Esophagus muscularis mucosa (tissue), 4 donors: ENCODE data around the gene E2F2.

ENCODE experiments used
- CTCF ChIP-seq, 3 experiments: fragments of 200-600 bp in 2 of 3; fragments of 450-650 bp in 1 of 3; sonication (generic) in 2 of 3; IDR thresholded peaks; one replicate each; pipeline ENCODE4 v1.5.1; 2017 to 2019; ENCODE audit warnings: antibody characterized with exemption in 3 of 3, mild to moderate bottlenecking in 2 of 3, moderate library complexity in 1 of 3
- EP300 ChIP-seq: sonication (generic); formaldehyde crosslinking; IDR thresholded peaks from one replicate; pipeline ENCODE4 v1.6.1; 2017; ENCODE audit warnings: antibody characterized with exemption
- POLR2A ChIP-seq: fragments of 450-650 bp; IDR thresholded peaks from one replicate; pipeline ENCODE4 v1.6.1; 2017; ENCODE audit warnings: antibody characterized with exemption, moderate library complexity, mild to moderate bottlenecking, low read depth
- POLR2AphosphoS5 ChIP-seq, 2 donors: sonication (generic); formaldehyde crosslinking; IDR thresholded peaks; one replicate each; pipeline ENCODE4 v1.6.1; 2017; ENCODE audit warnings: antibody characterized with exemption in 2 of 2

- TF ChIP-seq CTCF (IDR thresholded peaks at IDR 0.05) (no peak), POLR2A (no peak), POLR2AphosphoS5 (IDR thresholded peaks at IDR 0.05) (no peak), EP300 (no peak)
Observed at GRCh38 chr1:23561813-23562100, 30.7 kb upstream of the E2F2 start.
